Activated CD8-positive, alpha-beta memory T cell treated with anti-CD3 and anti-CD28 coated beads, Interleukin-2, amount 50 U/mL, for 4 hours (primary cell): ENCODE measurements around the gene HNRNPAB.
A peak's percentile ranks its signal among the peaks of the same experiment; 100 is the strongest.
"Not testable (repeated sequence)": the region's sequence is repeated elsewhere in the genome, so short reads cannot be mapped to it uniquely, and the experiment has no call there.

Experiments used
- DNase-seq: peaks from one replicate; pipeline ENCODE4 v3.0.0-alpha.2; 2020

The HNRNPAB gene

DNA sequence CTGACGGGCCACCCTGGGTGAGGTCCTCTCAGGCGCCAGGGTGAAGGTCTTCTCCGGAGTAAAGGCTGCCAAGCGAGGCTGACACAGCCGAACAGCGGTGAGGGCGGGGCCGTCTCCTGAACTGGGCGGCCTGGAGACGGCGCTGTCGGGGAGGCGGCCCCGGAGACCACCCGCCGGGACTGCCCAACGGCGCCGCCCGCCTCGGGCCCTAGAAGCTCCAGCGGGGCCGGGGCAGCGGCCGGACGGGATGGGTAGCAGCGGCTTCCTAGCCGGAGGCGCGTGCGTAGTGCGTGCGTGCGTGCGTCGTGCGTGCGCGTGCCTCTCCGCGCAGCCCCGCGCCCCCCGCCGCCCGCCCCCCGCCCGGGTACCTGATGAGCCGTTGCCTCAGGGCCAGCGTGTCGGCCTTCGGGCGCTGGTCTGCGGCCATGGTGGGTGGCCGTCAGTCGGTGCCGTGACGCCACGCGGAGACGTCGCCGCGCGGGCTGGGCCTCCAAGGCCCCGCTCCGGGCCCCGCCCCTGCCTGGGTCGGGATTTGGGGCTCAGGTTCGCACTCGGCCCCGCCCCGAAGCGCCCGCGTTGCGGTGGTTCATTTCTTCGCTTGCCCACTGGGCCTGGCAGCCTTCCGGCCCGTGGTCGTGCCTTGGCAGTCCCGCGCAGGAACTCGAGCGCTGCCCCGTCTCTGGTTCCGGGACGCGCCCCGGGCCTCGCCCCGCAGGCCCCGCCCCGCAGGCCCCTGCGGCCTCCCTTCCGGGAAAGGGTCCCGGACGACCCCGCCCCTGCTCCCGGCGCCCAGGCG lies 28.0 kb downstream of the HNRNPAB start, which contains the start of gene PHYKPL:
Gene PHYKPL (minus strand): TSS at position 679 of the 796 bp plus-strand sequence. CDS start 252 bp downstream, at position 427.
- DNase-seq: peak; percentile 65

GRCh38 chr5:178232920-178233429 lies 28.6 kb downstream of the HNRNPAB start:
- no peak for DNase-seq

DNA sequence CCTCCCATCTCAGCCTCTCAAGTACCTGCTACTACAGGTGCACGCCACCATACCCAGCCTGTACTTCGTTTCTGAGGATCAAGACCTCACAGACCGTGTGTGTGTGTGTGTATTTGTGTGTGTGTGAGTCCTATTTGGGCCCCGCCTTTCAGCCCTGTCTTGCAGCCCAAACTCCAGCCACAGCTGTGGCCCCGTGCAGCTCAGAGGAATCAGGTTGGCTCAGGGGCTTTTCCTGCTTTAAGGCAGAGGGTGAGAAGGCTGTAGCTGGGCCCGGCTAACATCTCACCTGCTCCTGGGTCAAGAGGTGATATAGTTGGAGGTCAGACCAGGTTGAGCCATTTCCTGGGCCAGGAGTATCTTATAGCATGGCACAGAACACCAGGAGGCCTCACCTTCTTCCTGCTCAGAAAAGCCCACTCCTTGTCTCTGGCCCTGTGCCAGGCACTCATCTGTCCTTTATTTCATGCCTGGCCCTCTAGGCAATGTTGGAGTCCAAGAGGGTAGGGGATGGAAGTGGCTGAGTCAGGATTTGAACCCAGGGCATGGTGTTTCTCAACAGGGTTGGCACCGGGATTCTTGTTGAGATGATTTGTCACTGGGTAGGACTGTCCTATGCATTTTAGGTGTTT lies 29.9 kb downstream of the HNRNPAB start:
- DNase-seq: no peak

DNA sequence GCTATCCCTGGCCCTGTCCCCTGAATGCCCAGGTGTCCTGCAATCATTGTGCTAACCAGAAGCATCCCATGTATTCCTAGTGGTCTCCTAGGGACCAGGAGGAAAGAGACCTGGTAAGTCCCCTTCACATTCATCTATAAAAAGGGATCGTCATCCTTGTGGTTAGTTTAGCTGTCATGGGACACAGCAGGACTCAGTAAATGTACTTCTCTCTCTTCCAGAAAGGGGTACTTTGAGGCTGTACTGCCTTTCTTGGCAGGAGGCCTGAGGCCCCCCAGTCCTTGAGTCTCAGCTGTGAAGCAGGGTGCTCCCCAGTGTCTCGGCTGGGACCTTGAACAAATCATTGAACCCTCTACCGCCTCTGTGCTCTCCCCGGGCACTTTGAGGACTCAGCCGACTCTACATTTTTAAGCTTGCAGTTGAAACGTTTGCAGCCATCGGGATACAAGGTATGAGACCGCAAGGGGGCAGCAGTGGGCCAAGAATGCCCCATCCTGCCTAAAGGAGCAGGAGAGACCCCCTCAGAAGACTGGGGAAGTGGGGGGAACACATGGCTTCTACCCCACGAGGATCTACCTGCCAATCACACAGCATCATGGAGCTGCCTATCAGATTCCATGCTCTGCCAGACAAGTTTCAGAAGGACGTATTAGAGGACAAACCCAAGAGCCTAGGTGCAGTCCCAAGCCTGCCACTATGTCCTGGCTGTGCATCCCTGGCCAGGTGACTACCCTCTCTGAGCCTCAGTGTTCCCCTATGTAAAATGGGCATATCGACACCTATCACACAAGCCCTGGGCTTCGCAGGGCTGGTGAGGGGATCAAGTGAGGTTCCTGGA lies 30.6 kb downstream of the HNRNPAB start:
- peak; percentile 85 for DNase-seq

- DNase-seq: no peak
Measured at GRCh38 chr5:178235588-178235974, 31.2 kb downstream of the HNRNPAB start.

GRCh38 chr5:178236126-178236525 lies 31.8 kb downstream of the HNRNPAB start:
- DNase-seq: no peak

DNA sequence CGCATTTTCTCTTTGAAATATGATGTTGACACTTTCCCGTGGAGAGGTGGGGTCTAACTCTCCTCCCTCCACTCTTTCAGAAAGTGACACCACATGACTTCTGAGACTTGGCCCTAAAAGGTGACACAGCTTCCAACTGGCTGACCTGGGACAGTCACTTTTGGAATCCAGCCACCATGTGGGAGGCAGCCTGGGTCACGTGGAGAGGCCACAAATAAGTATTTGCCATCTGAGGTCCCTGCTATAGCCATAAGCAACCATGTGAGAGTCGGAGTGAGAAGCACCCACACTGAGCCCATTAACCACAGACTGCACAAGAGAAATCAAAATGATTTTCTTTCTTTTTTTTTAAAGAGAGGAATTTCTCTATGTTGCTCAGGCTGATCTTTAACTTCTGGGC lies 32.3 kb downstream of the HNRNPAB start:
- DNase-seq: no peak

GRCh38 chr5:178237431-178238312 lies 33.3 kb downstream of the HNRNPAB start:
- no peak for DNase-seq

GRCh38 chr5:178238313-178238635 lies 33.9 kb downstream of the HNRNPAB start:
- DNase-seq: no peak

DNA sequence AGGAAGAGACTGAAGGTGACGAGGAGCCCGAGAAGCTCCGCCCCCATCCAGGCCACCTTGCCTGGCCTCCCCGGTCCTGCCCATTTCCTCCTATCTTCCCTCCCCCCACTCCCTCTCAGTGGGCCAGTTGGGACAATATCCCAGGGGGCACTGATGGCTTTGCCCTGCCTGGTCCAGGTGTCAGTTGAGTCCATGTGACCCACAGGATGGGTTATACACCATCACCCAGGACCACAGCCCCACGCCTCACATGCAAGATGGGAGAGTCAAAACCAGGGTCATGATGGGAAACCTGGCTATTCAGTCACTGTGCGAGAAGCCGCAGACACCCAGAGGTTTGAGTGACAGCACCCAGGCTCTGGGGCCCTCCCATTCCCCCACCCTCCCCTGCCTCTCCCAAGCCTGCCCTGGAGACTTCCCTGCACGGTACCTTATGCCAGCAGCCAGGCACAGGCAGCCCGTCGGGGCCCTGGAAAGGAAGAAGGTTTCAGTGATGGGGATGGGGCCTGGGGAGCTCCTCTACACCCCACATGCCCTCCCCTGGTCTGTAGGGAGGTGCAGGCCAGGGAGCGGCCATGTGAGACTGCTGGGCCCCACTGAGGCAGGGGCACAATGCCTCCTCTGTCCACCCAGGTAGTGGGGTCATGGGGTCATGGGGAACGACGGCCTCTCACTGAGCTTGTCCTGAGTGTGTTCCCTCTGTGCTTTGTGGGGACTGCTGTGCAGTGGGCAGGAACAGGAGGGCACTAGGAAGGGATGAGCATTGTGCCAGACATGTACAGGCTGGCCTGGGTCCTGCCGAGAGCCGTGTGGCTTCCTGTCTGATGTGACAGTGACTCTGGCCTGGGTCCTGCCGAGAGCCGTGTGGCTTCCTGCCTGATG lies 34.6 kb downstream of the HNRNPAB start:
- DNase-seq: no peak

DNA sequence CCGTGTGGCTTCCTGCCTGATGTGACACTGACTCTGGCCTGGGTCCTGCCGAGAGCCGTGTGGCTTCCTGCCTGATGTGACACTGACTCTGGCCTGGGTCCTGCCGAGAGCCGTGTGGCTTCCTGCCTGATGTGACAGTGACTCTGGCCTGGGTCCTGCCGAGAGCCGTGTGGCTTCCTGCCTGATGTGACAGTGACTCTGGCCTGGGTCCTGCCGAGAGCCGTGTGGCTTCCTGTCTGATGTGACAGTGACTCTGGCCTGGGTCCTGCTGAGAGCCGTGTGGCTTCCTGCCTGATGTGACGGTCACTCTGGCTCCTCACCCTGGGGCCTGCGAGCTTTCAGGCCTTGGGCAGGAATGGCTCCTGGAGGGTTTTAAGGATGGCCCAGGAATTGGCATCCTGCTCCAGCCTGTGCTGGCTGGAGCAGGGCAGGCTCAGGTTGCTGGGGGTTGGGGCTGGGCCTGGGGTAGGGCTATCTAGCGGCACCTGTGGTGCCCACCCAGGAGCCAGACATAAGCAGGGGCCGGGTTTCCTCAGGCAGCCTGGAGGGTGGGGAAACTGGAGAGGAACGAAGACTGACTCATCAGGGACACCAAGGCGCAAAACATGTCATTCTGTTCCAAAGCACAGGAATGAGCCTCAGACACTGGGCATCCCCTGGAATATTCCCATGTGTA lies 35.4 kb downstream of the HNRNPAB start:
- not testable (repeated sequence) for DNase-seq

DNA sequence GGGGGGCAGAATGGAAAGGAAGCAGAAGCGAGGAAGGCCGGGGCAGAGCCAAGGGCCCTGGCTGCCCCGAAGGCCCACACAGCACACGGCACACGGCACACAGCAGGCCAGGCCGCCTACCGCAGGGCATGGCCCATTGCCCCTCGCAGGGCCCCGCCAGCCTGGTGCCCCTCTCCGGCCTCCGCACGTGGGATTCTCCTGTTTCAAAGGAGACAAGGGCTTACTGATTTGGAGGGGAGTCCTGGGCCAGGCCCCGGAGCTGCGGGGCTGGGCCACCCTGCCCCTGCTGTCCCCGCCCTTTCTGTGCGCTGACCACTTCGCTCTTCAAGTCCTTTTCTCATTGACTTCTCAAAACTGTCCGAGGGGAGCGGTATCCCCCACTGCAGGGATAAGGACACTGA lies 36.0 kb downstream of the HNRNPAB start:
- no peak for DNase-seq

GRCh38 chr5:178240766-178241165 lies 36.4 kb downstream of the HNRNPAB start:
- DNase-seq: no peak

DNA sequence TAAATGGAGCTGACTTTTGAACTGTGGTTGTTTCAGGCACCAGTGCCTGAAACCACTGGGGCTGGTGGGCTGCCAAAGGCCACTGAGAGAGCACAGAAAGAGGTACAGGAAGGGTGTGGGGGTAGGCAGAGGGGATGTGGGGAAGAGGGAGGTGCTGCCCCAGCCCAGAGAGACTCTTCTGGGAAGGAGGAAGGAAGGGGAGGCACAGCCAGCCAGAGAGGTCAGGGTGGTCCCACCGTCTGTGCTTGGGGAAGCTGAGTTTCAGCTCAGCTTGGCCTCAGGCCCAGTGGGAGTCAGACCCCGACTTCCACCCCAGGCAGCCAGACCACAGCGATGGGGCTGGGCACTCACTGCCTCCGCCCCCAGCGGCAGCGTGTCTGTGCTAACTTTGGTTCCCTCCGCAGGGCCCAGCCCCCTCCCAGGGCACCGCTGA lies 36.9 kb downstream of the HNRNPAB start:
- no peak for DNase-seq

- peak; percentile 32 for DNase-seq
Measured at GRCh38 chr5:178241688-178242231, 37.4 kb downstream of the HNRNPAB start.

DNA sequence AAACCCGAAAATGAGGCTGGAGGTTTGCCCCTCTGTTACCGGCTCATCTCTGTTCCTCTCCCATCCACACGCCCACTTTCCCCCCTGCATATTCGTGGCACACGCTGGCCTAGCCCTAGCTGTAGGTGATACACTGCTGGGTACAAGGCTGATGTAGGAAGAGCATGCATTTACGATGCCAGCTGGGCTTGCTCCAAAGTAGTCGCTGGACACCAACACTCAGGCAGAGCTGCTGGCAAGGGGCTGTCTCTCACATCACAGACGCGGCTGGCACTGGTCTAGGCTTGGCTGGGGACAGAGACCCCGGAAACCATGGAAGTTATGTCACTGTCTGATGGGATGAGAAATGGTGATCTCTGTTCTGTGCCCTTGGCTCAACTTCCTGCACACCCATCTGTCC lies 38.1 kb downstream of the HNRNPAB start:
- DNase-seq: no peak

- DNase-seq: no peak
Measured at GRCh38 chr5:178244576-178244975, 40.2 kb downstream of the HNRNPAB start.

DNA sequence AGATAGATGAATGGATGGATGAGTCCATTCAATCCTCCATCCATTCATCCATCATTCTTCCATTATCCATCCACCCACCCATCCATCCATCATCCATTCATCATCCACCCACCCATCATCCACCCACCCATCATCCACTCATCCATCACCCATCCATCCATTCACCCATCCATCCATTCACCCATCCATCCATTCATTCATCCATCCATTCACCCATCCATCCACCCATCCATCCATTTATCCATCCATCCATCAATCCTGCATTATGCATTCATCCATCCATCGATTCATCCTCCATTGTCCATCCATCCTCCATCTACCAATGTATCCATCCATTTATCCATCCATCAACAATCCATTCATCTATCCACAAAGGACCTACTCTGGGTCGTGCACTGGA lies 41.1 kb downstream of the HNRNPAB start:
- no peak for DNase-seq

- DNase-seq: no peak
Measured at GRCh38 chr5:178246624-178247279, 42.4 kb downstream of the HNRNPAB start.
